Calu3 (cell line): Measurements from ENCODE around the gene USP12. TPM values are rescaled to one million over a fixed set of nuclear protein-coding genes. Genes with fewer than 3 reads are reported as not detected.

Source experiments
- BruUV-seq: library from RNA; stranded (reverse); fragments of 400-500 nt; replicated peaks from 2 replicates; lab custom pipeline; 2021; lab: Mats Ljungman, UMichigan
- CTCF ChIA-PET: fragments of 300-600 bp; sonication (Branson Sonifier 250); formaldehyde crosslinking; loops from one replicate; lab custom pipeline; 2022; ENCODE audit warnings: antibody characterized with exemption; lab: Charles Lee
- DNase-seq: peaks from one replicate; pipeline ENCODE4 v3.0.0; 2022
- H3K27ac Mint-ChIP-seq: one replicate; pipeline ENCODE4 v1.8.0; 2022; ENCODE audit warnings: mixed read lengths; ENCODE audit not compliant: unreplicated experiment
- H3K27me3 Mint-ChIP-seq: one replicate; pipeline ENCODE4 v1.8.0; 2022; ENCODE audit warnings: mixed read lengths; ENCODE audit not compliant: unreplicated experiment
- H3K36me3 Mint-ChIP-seq: one replicate; pipeline ENCODE4 v1.8.0; 2022; ENCODE audit warnings: mild to moderate bottlenecking, moderate library complexity, mixed read lengths; ENCODE audit not compliant: insufficient read depth, unreplicated experiment
- H3K4me1 Mint-ChIP-seq: one replicate; pipeline ENCODE4 v1.8.0; 2022; ENCODE audit warnings: mild to moderate bottlenecking, low read depth, mixed read lengths; ENCODE audit not compliant: unreplicated experiment
- H3K4me3 Mint-ChIP-seq: one replicate; pipeline ENCODE4 v1.8.0; 2022; ENCODE audit warnings: mild to moderate bottlenecking, low read depth, moderate library complexity, mixed read lengths; ENCODE audit not compliant: unreplicated experiment
- H3K9me3 Mint-ChIP-seq: one replicate; pipeline ENCODE4 v1.8.0; 2022; ENCODE audit warnings: low read depth, mixed read lengths; ENCODE audit not compliant: unreplicated experiment
- intact Hi-C: fragments of 100-400 bp; cut with micrococcal nuclease; formaldehyde crosslinking; loops from one replicate; pipeline ENCODE4 v1.10.0; 2022; ENCODE audit not compliant: unreplicated experiment
- total RNA-seq: library from RNA; stranded (reverse); gene quantifications from 2 replicates; pipeline ENCODE4 v1.2.3, GENCODE V29; 2022
- TF ChIP-seq, protein P1 (sequence below): fragments of 200-600 bp; IDR thresholded peaks from one replicate; pipeline ENCODE4 v1.8.0; 2022; ENCODE audit warnings: antibody characterized with exemption; ENCODE audit not compliant: unreplicated experiment

Gene USP12
- total RNA-seq, 1 experiment from 2014 or later: 20.6 TPM

DNA sequence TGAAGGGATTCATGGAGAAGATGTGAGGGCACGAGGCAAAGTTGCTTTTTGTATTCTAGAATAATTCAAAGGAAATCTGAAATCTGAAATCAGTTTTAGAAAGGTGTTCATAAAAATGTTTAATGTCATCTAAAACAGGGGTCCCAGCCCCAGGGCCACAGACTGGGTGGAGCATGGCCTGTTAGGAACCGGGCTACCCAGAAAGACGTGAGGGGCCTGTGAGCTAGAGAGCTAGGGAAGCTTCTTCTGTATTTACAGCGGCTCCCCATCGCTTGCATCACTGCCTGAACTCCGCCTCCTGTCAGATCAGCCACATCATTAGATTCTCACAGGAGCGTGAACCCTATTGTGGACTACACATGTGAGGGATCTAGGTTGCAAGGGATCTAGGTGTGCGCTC is 151.2 kb downstream of the USP12 start:
- no TSS peak for BruUV-seq
- H3K4me3 Mint-ChIP-seq: no peak overlapping the region
- H3K27ac Mint-ChIP-seq: no peak overlapping the region

DNA sequence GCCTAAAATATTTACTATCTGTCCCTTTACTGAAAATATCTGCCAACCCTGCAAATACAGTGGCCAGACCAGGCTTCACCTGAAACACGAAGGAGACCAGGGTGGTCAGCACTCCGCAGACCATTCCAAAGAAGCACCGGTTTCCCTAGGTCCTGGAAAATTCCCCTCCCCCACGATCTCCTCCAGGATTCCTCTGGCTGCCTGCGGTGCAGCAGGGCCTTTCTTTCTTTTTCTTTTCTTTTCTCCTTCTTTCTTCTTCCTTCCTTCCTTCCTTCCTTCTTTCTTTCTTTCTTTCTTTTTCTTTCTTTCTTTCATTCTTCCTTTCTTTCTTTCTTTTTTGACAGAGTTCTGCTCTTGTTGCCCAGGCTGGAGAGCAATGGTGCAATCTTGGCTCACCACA is 152.7 kb downstream of the USP12 start:
- intact Hi-C loops: no loop called here
- Mint-ChIP-seq H3K27me3 (peaks cover 8% of the 10 kb centered on the region), H3K4me3 (no peak overlapping the region), H3K36me3 (no peaks in the 10 kb centered on the region), H3K27ac (no peak overlapping the region), H3K4me1 (peaks cover 13% of the 10 kb centered on the region), H3K9me3 (no peaks in the 10 kb centered on the region)
- no peak for DNase-seq
- TF ChIP-seq, protein P1, sequence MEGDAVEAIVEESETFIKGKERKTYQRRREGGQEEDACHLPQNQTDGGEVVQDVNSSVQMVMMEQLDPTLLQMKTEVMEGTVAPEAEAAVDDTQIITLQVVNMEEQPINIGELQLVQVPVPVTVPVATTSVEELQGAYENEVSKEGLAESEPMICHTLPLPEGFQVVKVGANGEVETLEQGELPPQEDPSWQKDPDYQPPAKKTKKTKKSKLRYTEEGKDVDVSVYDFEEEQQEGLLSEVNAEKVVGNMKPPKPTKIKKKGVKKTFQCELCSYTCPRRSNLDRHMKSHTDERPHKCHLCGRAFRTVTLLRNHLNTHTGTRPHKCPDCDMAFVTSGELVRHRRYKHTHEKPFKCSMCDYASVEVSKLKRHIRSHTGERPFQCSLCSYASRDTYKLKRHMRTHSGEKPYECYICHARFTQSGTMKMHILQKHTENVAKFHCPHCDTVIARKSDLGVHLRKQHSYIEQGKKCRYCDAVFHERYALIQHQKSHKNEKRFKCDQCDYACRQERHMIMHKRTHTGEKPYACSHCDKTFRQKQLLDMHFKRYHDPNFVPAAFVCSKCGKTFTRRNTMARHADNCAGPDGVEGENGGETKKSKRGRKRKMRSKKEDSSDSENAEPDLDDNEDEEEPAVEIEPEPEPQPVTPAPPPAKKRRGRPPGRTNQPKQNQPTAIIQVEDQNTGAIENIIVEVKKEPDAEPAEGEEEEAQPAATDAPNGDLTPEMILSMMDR: no peak
- no TSS peak for BruUV-seq
- CTCF ChIA-PET: no interaction called here

More for the DNA sequence above, 151.2 kb downstream of the USP12 start:
- TF ChIP-seq, protein P1: no peak
- no peaks in the 10 kb centered on the region for H3K9me3 Mint-ChIP-seq
- CTCF ChIA-PET: no interaction called here
- DNase-seq: no peak
- H3K27me3 Mint-ChIP-seq: no peaks in the 10 kb centered on the region
- H3K36me3 Mint-ChIP-seq: no peaks in the 10 kb centered on the region
- H3K4me1 Mint-ChIP-seq: peaks cover 13% of the 10 kb centered on the region
- intact Hi-C loops: no loop called here

DNA sequence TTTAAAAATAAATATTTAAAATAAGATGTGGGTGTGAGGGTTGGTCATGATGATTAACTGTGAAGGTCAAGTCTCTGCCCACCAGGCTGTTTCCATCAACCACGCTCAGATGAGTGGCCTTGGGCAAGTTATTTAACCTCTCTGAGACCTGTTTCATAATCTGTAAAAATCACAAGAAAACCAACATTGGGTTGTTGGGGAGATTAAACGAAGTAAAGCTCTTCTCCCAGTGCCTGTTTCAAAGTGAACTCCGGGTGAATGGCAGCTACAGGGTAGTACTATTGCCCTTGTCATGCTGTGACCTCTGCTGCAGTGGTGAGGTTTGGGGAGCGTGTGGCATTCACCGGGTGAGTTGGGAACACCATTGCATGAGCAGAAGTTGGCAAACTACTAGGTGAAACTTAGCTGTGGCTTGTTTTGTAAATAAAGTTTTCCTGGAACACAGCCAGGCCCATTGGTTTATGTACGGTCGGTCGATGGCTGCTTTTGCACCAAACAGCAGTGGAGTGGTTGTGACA is 153.2 kb downstream of the USP12 start:
- no peak for DNase-seq
- BruUV-seq: no TSS peak
- H3K4me1 Mint-ChIP-seq: peaks cover 13% of the 10 kb centered on the region
- no peaks in the 10 kb centered on the region for H3K9me3 Mint-ChIP-seq
- CTCF ChIA-PET: no interaction called here
- no peaks in the 10 kb centered on the region for H3K36me3 Mint-ChIP-seq
- H3K4me3 Mint-ChIP-seq: no peak overlapping the region
- TF ChIP-seq, protein P1: no peak
- no peak overlapping the region for H3K27ac Mint-ChIP-seq
- intact Hi-C loops: no loop called here
- H3K27me3 Mint-ChIP-seq: peaks cover 8% of the 10 kb centered on the region

DNA sequence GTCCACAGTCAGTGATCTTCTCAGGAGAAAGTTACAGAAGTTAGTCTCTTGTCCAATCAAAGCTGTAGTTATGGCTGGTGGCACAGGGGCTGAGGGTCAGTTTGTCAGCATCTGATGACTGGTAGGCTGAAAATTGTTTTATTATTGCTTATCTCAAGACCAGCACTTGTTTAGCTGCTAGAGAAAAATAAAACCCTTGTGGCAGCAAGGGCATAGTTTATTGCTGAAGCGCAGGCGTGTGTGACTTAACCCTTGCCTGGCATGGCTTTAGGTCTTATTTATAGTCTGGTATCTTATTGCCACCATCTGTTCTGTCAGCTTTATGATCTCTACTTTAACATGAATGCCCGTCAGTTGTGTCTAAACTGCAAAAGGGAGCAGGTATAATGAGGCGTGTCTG is 154.7 kb downstream of the USP12 start:
- intact Hi-C loops: no loop called here
- CTCF ChIA-PET: no interaction called here
- DNase-seq: no peak
- no peak overlapping the region for H3K27ac Mint-ChIP-seq
- peaks cover 13% of the 10 kb centered on the region for H3K4me1 Mint-ChIP-seq
- no peak overlapping the region for H3K4me3 Mint-ChIP-seq
- no peaks in the 10 kb centered on the region for H3K9me3 Mint-ChIP-seq
- TF ChIP-seq, protein P1: no peak
- H3K36me3 Mint-ChIP-seq: no peaks in the 10 kb centered on the region
- no TSS peak for BruUV-seq
- H3K27me3 Mint-ChIP-seq: peaks cover 8% of the 10 kb centered on the region

Other genes starting within 250 kb of the USP12 start
- gene RPL21, start 79.7 kb upstream of the USP12 start, total RNA-seq: 379 and 434 TPM in 2 replicates
- gene RASL11A, start 99.0 kb upstream of the USP12 start, total RNA-seq: 1.3 and 2.2 TPM in 2 replicates